ENCODE measurements around the gene ZNF112. TPM values are rescaled to one million over a fixed set of nuclear protein-coding genes. Genes with fewer than 3 reads are reported as not detected.
A peak's percentile ranks its signal among the peaks of the same experiment; 100 is the strongest.

Gene ZNF112
- polyA plus RNA-seq, 1 donor (not counting 4 experiments of a cell fraction or from before 2014, with no cell fraction given) = 4.6 TPM

GRCh38 chr19:44277331-44277730, 79.1 kb downstream of the ZNF112 start:
- H3K36me3 ChIP-seq (ENCODE audit: control insufficient read depth in 2 of 2, extremely low read depth in 1 of 2, insufficient read depth in 2 of 2, low read length in 2 of 2) = peaks cover 0 to 10% of the 10 kb centered on the region in 2 experiments
- no peaks in the 10 kb centered on the region for H3K9me1 ChIP-seq (ENCODE audit: control insufficient read depth, extremely low read depth, insufficient read depth, low read length)
- FAIRE-seq (peak; percentile 76), DNase-seq (ENCODE audit: low read depth, low spot score) (peak; percentile 41)
- H3K9me3 ChIP-seq (ENCODE audit: control insufficient read depth, low read depth, low read length) = peaks cover 3% of the 10 kb centered on the region
- peaks cover 33% of the 10 kb centered on the region for H3K4me1 ChIP-seq (ENCODE audit: control insufficient read depth, extremely low read depth, insufficient read depth, low read length)
- H3K4me2 ChIP-seq (ENCODE audit: control insufficient read depth, extremely low read depth, insufficient read depth, low read depth, low read length) = peak overlapping the region; percentile 77
- no peak overlapping the region for H3K9ac ChIP-seq (ENCODE audit: control insufficient read depth, extremely low read depth, insufficient read depth, low read length)
- TF ChIP-seq EZH2 (IDR thresholded peaks at IDR 0.05; ENCODE audit: low read length) = no peak
- TF ChIP-seq, protein P1, sequence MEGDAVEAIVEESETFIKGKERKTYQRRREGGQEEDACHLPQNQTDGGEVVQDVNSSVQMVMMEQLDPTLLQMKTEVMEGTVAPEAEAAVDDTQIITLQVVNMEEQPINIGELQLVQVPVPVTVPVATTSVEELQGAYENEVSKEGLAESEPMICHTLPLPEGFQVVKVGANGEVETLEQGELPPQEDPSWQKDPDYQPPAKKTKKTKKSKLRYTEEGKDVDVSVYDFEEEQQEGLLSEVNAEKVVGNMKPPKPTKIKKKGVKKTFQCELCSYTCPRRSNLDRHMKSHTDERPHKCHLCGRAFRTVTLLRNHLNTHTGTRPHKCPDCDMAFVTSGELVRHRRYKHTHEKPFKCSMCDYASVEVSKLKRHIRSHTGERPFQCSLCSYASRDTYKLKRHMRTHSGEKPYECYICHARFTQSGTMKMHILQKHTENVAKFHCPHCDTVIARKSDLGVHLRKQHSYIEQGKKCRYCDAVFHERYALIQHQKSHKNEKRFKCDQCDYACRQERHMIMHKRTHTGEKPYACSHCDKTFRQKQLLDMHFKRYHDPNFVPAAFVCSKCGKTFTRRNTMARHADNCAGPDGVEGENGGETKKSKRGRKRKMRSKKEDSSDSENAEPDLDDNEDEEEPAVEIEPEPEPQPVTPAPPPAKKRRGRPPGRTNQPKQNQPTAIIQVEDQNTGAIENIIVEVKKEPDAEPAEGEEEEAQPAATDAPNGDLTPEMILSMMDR (optimal IDR thresholded peaks at IDR 0.05 in 1 of 3, IDR thresholded peaks at IDR 0.05 in 1 of 3, conservative IDR thresholded peaks at IDR 0.05 in 1 of 3; ENCODE audit: extremely low read depth in 1 of 3, insufficient read depth in 2 of 3, low read length in 3 of 3) = no peak
- H3K27me3 ChIP-seq (ENCODE audit: control insufficient read depth, extremely low read depth, insufficient read depth, low read length) = no peaks in the 10 kb centered on the region
- H3K4me3 ChIP-seq (ENCODE audit: control insufficient read depth in 2 of 3, extremely low read depth in 1 of 3, insufficient read depth in 2 of 3, low read depth in 1 of 3, low read length in 3 of 3) = no peak overlapping the region
- peak overlapping the region; percentile 74 for H3K27ac ChIP-seq (ENCODE audit: control insufficient read depth, insufficient read depth, low read length)
- no peak overlapping the region for H2AFZ ChIP-seq (ENCODE audit: control insufficient read depth, low read length)
- dilution Hi-C loops (cut with MboI; ENCODE audit: extremely low pct_ligation_motif_present, low sequenced_read_pairs) = no loop called here
- no peaks in the 10 kb centered on the region for H3K79me2 ChIP-seq (ENCODE audit: control insufficient read depth, insufficient read depth, low read length)
- no peaks in the 10 kb centered on the region for H4K20me1 ChIP-seq (ENCODE audit: control insufficient read depth, extremely low read depth, insufficient read depth, low read length)

Small RNA genes lying within 50 kb of the gene (small RNA-seq; reads per million reads assigned to genes)
- 0 reads per million in 3 experiments for gene NDUFA3P1 (ENCODE audit: insufficient read length in 3 of 3, low read depth in 3 of 3, low replicate concordance in 1 of 3)

Other genes with a start within 250 kb of the ZNF112 start
- gene ZNF225, start 243.3 kb downstream of the ZNF112 start, polyA plus RNA-seq = 1.6 to 2.2 TPM (median 1.6 TPM) in 3 replicates
- gene ZNF234, start 215.1 kb downstream of the ZNF112 start, polyA plus RNA-seq = 2.8 to 4.4 TPM (median 4.1 TPM) in 3 replicates
- gene ZNF226, start 191.6 kb downstream of the ZNF112 start, polyA plus RNA-seq = 9.4 to 16.4 TPM (median 12.8 TPM) in 3 replicates
- gene ZNF227, start 144.1 kb downstream of the ZNF112 start, polyA plus RNA-seq = 6.1 to 7.7 TPM (median 6.5 TPM) in 3 replicates
- gene ZNF233, start 96.8 kb downstream of the ZNF112 start, polyA plus RNA-seq = 0.09 to 0.19 TPM (median 0.11 TPM) in 3 replicates
- 3.7 to 6.1 TPM (median 5.7 TPM) in 3 replicates for gene ZNF235, start 51.7 kb downstream of the ZNF112 start, polyA plus RNA-seq
- gene ZNF285, start 44.9 kb upstream of the ZNF112 start, polyA plus RNA-seq = 1.1 to 1.7 TPM (median 1.6 TPM) in 3 replicates
- 4.8 to 6.7 TPM (median 5.9 TPM) in 3 replicates for gene ZNF229, start 91.8 kb upstream of the ZNF112 start, polyA plus RNA-seq
- gene ZNF180, start 143.8 kb upstream of the ZNF112 start, polyA plus RNA-seq = 1.1 to 2.6 TPM (median 1.4 TPM) in 3 replicates
- gene CEACAM20, start 173.0 kb upstream of the ZNF112 start, polyA plus RNA-seq = not detected in 3 replicates